ENCODE data around the gene FAF1.

Gene FAF1

DNA sequence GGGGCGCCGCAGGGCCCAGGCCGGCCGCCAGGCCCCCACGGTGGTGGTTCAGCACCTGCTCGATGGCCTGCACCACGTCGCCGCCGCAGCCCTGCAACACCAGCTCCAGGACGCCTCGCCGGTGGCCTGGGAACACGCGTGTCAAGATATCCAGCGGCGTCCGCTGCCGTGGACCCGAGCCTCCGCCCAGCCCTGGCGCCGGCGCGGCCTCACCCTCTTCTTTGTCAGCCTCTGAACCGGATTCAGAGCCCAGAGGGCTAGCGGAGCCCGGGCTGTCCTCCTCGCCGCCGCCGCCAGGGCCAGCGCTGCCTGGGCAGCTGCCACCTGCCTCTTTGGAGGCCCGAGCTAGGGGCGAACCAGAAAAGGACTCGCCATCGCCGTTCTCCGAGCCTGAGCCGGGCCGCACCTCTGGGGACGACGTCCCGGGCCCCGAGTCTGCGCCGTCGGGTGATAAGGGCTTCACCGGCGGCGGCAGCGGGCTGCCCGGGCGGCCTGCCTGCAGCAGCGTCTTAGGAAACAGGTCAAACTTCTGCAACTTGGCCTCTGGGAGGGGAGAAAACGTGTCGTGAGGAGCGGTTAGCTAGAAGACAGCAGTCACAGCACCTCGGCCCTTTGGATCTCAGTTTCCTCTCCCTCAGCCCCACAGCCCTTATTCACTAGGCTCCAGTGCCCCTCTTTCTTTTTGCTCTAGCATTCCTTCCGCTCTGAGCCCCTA is 540.7 kb downstream of the FAF1 start:
- ChIA-PET CTCF (interaction anchor here (0.9 kb wide), 1 partner anchor 25 kb away, joined by 3 read pairs; no protein-coding TSS in a partner anchor), POLR2A (ENCODE audit: low non-redundant PET) (no interaction called here)
- no peak for DNase-seq (ENCODE audit: low spot score)
- no peak overlapping the region for H3K27ac ChIP-seq
- TF ChIP-seq, protein P1, sequence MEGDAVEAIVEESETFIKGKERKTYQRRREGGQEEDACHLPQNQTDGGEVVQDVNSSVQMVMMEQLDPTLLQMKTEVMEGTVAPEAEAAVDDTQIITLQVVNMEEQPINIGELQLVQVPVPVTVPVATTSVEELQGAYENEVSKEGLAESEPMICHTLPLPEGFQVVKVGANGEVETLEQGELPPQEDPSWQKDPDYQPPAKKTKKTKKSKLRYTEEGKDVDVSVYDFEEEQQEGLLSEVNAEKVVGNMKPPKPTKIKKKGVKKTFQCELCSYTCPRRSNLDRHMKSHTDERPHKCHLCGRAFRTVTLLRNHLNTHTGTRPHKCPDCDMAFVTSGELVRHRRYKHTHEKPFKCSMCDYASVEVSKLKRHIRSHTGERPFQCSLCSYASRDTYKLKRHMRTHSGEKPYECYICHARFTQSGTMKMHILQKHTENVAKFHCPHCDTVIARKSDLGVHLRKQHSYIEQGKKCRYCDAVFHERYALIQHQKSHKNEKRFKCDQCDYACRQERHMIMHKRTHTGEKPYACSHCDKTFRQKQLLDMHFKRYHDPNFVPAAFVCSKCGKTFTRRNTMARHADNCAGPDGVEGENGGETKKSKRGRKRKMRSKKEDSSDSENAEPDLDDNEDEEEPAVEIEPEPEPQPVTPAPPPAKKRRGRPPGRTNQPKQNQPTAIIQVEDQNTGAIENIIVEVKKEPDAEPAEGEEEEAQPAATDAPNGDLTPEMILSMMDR (conservative IDR thresholded peaks at IDR 0.05; ENCODE audit: low read depth) = no peak

DNA sequence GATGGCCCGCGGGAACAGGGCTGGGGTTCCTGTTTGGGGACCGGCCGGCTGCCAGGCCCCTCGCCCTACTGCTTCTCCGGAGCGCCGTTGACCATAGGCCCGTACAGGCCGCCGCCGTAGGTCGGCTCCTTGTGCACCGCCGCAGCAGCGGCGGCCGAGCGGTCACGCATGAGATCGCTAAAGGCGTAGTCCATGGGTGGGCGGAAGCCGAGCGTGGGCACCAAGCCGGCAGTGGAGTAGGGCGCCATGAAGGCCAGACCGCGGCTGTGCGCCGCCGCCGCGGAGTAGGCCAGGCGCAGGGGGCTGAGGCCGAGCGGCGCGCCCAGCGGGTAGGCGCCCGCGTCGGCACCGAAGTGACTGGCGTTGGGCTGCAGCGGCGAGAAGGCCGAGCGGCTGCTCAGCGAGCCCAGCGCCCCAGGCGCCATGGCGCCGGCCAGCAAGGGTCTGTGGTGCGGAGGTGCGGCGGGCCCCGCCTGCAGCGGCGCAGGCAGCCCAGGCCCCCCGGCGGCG is 541.4 kb downstream of the FAF1 start:
- no peak for DNase-seq (ENCODE audit: low spot score)
- TF ChIP-seq, protein P1 (conservative IDR thresholded peaks at IDR 0.05; ENCODE audit: low read depth) = no peak
- ChIA-PET CTCF (interaction anchor here (0.9 kb wide), 1 partner anchor 25 kb away, joined by 3 read pairs; no protein-coding TSS in a partner anchor), POLR2A (ENCODE audit: low non-redundant PET) (no interaction called here)
- H3K27ac ChIP-seq = no peak overlapping the region

DNA sequence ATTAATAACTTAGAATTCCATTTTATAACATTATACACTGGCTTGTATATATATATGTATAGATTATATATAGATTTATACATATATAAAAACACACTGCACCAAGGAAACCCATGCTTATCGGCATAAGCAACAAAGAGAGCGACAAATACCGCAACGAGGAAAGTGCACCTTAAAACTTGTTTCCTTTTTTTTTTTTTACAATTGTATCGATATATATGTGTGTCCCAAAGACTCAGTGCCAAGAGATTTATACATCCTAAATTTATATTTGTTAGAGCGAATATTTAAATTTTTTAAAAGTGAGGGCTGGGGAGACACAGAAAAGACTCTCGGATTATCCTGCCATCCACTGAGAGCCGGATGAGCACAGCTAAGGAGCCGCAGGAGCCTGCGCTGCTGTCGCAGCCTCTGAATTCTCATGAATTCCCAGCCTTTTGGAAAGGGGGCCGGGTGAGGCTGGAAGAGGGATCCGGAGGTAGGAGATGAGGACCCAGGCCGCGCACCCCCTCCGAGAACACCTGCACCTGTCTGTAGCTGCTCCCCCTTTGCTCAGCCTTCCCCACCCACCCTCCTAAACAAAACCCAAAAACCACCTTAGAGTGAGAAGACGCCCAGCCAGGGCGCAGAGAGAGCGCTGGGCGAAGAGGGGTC is 542.0 kb downstream of the FAF1 start:
- POLR2A ChIA-PET (ENCODE audit: low non-redundant PET) = no interaction called here
- no peak for DNase-seq (ENCODE audit: low spot score)
- TF ChIP-seq, protein P1 (conservative IDR thresholded peaks at IDR 0.05; ENCODE audit: low read depth) = no peak
- H3K27ac ChIP-seq = no peak overlapping the region
- CTCF ChIA-PET = no interaction called here

DNA sequence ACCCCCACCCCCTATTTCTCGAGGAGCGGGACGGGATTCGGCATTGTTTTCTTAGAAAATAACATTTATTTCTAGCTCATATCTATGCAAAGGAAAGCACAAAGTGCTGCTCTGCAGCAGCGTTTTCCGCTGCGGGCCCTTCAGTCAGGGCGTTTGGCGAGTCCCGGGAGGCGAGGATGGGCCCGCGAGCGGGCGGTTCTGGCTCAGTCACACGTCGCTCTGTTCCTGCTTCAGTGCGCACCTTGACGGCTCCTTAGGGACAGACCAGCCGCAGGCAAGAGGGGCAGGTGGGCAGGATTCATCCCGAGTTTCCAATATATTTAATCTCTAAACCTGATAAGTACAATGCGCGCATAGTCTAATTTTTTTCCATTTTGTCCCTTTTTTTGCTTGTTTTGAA is 542.6 kb downstream of the FAF1 start:
- CTCF ChIA-PET = no interaction called here
- POLR2A ChIA-PET (ENCODE audit: low non-redundant PET) = no interaction called here
- TF ChIP-seq, protein P1 (conservative IDR thresholded peaks at IDR 0.05; ENCODE audit: low read depth) = no peak
- no peak for DNase-seq (ENCODE audit: low spot score)
- H3K27ac ChIP-seq = no peak overlapping the region

DNA sequence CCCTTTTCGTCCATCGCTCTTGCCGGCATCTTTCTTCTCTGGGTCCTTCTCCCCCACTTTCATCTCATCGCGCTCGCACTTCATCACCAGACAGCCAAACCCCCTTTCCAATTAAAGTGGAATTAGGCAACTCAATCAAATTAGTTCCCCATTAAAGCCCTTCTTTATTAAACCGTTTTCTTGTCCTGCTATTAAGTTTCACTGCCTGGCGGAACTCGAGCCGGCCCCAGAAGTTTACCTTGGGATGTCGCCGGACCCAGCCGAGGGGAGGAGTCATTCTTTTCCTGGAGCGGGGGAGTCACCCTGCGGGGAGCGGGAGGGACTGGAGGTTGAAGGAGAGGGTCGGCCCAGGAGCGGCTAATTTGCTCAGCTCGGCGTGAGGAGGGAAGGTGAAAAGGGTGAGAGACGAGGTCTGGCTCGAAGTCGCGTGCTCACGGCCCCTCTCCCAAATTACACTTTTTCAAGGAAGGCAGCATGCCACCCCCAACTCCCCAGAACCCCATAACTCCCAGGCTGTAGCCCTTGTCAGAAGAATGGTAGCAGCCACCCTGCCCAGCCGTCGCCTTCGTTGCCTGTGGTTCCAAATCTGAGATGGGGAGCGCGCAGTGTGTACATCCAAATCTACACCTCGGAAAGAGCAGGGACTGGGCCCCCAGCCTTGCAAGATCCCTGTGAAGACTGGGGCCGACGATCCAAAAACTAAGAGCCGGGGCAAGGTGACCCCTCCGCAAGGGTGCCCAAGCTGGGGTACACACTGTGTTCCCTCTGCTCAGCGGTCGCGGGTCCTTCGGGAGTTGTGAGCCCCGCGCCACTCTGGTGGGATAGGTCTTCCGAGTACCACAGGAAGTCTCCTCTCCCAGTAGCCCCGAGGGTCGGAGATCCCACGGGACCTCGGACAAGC is 543.3 kb downstream of the FAF1 start:
- no peak overlapping the region for H3K27ac ChIP-seq
- no peak for DNase-seq (ENCODE audit: low spot score)
- CTCF ChIA-PET = no interaction called here
- POLR2A ChIA-PET (ENCODE audit: low non-redundant PET) = no interaction called here
- TF ChIP-seq, protein P1 (conservative IDR thresholded peaks at IDR 0.05; ENCODE audit: low read depth) = no peak

DNA sequence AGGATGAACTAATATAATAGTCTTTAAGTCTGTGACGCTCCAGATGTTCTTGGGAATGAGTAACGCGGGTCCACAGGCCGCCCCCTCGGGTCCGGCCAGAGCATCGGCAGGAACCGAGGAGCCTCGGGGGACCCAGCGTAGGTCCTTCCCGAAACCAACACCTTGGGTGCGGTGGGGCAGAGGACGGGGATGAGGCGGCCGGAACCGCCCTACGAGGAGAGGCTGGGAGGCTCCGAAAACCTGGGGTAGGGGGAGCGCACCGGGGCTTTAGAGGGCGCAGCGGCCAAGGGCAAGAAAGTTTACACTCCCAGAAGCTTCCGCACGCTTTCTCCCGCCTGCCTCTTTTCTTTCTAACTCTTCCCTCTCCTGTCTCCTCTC is 543.9 kb downstream of the FAF1 start:
- POLR2A ChIA-PET (ENCODE audit: low non-redundant PET) = no interaction called here
- H3K27ac ChIP-seq = no peak overlapping the region
- CTCF ChIA-PET = no interaction called here
- DNase-seq (ENCODE audit: low spot score) = no peak
- TF ChIP-seq, protein P1 (conservative IDR thresholded peaks at IDR 0.05; ENCODE audit: low read depth) = no peak

All from RWPE1 (cell line).